ENCODE results near the gene SLC35E3.
"Not testable (repeated sequence)": the region's sequence is repeated elsewhere in the genome, so short reads cannot be mapped to it uniquely, and the experiment has no call there.

Gene SLC35E3

DNA sequence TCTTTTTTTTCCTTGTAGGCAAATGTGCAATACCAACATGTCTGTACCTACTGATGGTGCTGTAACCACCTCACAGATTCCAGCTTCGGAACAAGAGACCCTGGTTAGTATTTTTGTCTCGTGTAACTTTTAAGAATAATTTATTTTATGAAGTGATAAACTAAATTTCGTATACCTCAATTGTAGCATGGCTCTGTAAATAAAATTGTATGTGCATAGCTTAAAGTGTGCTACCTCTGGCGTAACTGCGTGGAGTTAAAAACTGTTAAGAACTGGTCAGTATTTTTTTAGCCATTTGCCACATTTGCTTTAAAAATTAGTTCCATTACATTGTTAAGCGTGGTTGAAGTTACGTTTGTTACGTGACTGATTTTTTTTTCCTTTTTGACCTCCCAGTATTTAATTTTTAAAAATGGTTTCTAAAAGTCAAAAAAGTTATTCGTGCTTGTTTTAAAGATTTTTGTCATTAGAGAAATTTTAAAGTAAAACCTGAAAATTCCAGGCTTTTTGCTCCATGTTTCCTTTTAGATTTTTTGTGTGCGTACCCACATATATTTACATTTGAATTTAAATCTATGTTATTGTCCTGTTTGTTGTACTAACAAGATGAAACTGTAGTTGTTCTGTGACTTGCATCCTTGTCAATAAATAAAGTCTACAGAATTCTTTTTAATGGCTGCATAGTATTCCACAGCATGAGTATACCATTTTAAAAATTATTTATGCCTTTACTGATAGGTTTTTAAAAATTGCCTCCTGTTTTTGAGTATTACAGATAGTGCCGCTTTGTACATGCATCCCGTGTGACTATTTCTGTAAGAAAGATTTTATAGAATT lies 63.4 kb downstream of the SLC35E3 start:
- peak overlapping the region; percentile 71 for H3K4me3 ChIP-seq (ENCODE audit: control insufficient read depth, low read depth, low read length)
- TF ChIP-seq, protein P1, sequence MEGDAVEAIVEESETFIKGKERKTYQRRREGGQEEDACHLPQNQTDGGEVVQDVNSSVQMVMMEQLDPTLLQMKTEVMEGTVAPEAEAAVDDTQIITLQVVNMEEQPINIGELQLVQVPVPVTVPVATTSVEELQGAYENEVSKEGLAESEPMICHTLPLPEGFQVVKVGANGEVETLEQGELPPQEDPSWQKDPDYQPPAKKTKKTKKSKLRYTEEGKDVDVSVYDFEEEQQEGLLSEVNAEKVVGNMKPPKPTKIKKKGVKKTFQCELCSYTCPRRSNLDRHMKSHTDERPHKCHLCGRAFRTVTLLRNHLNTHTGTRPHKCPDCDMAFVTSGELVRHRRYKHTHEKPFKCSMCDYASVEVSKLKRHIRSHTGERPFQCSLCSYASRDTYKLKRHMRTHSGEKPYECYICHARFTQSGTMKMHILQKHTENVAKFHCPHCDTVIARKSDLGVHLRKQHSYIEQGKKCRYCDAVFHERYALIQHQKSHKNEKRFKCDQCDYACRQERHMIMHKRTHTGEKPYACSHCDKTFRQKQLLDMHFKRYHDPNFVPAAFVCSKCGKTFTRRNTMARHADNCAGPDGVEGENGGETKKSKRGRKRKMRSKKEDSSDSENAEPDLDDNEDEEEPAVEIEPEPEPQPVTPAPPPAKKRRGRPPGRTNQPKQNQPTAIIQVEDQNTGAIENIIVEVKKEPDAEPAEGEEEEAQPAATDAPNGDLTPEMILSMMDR (IDR thresholded peaks at IDR 0.05; ENCODE audit: control insufficient read depth, insufficient read depth, low read depth, low read length, missing control alignments), result no peak
- no peak for DNase-seq (ENCODE audit: low read depth)

GRCh38 chr12:68810027-68810389 lies 64.0 kb downstream of the SLC35E3 start:
- H3K4me3 ChIP-seq (ENCODE audit: control insufficient read depth, low read depth, low read length), result peak overlapping the region; percentile 71
- not testable (repeated sequence) for DNase-seq (ENCODE audit: low read depth)

DNA sequence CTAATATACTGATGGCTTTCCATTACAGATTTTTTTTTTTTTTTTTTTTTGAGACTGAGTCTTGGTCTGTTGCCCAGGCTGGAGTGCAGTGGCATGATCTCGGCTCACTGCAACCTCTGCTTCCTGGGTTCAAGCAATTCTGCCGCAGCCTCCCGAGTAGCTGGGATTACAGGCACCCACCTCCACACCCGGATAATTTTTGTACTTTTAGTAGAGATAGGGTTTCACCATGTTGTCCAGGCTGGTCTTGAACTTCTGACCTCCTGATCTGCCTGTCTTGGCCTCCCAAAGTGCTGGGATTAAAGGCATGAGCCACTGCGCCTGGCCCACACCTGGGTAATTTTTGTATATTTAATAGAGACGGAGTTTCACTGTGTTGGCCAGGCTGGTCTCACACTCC lies 65.6 kb downstream of the SLC35E3 start:
- not testable (repeated sequence) for DNase-seq (ENCODE audit: low read depth); H3K4me3 ChIP-seq (ENCODE audit: control insufficient read depth, low read depth, low read length)

GRCh38 chr12:68812553-68813241 lies 66.7 kb downstream of the SLC35E3 start:
- no peak for DNase-seq (ENCODE audit: low read depth)
- TF ChIP-seq, protein P1 (IDR thresholded peaks at IDR 0.05; ENCODE audit: control insufficient read depth, insufficient read depth, low read depth, low read length, missing control alignments), result no peak
- peak overlapping the region; percentile 11; the same call in 1 of the 2 replicates for H3K4me3 ChIP-seq (ENCODE audit: control insufficient read depth, low read depth, low read length)

DNA sequence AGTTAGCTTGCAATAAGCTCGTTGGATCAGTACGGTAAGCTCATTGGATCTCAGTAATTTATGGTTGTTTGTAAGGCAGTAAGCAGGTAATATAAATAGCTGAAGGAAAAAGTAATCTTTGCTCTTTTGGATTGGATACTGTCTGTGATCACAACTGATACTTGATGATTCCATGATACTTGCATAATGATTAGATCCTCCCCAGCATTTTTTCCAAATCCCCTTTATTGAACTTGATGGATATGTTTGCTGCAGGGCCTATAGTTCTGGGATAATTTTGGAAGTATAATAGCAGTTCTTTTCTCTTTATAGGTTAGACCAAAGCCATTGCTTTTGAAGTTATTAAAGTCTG lies 67.2 kb downstream of the SLC35E3 start:
- TF ChIP-seq, protein P1 (IDR thresholded peaks at IDR 0.05; ENCODE audit: control insufficient read depth, insufficient read depth, low read depth, low read length, missing control alignments), result no peak
- H3K4me3 ChIP-seq (ENCODE audit: control insufficient read depth, low read depth, low read length), result no peak overlapping the region
- DNase-seq (ENCODE audit: low read depth), result no peak

DNA sequence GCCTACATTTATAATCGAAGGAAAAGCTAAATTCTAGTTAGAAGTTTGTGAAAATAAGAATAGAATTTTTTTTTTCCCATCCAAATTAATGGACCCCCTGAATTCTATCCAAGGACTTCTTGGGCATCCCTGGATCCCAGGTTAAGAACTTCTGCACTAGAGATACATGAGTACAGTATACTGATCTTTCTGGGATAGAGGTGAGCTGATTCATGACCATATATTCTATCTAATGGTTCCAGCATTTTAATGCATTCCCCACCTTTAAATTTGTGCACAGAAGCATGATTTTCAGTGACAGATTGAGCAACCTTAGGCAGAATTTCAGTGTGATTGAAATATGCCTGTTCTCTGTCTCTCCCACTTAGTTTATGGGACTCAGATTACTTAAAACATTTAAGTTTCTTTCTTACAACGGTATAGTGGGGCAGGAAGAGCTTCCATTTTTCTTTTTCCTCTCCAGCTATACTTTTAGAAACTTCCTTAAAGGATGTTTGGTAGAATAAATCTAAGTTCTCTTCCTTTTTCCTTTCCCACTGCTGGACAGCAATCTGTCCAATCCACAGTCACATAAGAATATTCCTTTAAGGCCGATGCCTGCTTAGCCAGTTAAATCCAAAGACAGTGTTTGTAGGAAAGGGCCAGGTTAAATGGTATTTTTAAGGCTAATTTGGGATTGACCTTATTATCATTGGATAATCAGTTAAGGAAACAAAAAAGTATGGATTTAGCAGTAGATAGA lies 68.7 kb downstream of the SLC35E3 start:
- DNase-seq (ENCODE audit: low read depth), result no peak
- no peak overlapping the region for H3K4me3 ChIP-seq (ENCODE audit: control insufficient read depth, low read depth, low read length)
- TF ChIP-seq, protein P1 (IDR thresholded peaks at IDR 0.05; ENCODE audit: control insufficient read depth, insufficient read depth, low read depth, low read length, missing control alignments), result no peak

DNA sequence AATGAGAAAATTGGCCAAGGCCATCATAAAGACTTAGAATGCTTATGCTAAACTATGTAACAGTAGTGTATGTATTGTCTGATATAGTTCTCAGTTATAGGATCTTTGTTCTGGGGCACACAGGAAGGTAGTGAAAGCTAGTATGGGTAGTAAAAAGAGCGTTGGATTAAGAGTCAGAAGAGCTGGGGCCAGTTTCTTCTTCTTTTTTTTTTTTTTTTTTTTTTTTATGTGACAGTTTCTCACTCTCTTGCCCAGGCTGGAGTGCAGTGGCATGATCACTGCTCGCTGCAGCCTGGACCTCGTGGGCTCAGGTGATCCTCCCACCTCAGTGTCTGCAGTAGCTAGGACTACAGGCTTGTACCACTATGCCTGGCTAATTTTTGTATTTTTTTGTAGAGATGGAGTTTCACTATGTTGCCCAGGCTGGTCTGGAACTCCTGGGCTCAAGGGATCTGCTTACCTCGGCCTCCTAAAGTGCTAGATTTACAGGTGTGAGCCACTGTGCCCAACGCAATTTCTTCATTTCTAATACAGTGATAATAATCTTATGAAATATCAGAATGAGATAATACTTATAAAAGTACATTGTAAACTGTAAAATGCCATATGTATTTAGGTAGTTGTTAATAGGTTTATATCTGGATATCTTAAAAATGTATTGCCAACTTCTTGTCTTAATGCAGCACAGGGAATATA lies 69.4 kb downstream of the SLC35E3 start:
- TF ChIP-seq, protein P1 (IDR thresholded peaks at IDR 0.05; ENCODE audit: control insufficient read depth, insufficient read depth, low read depth, low read length, missing control alignments), result no peak
- DNase-seq (ENCODE audit: low read depth), result no peak
- H3K4me3 ChIP-seq (ENCODE audit: control insufficient read depth, low read depth, low read length), result no peak overlapping the region

All from AG09309 (cell line).